ENCODE measurements around the gene ZBTB33.

ZBTB33 gene

GRCh38 chrX:120250522-120251271 is at the start of gene ZBTB33:
Gene ZBTB33 (plus strand): TSS chrX:120250812. CDS start chrX:120253416, 2,604 bp downstream.
- DNase-seq, result peak; percentile 83

- DNase-seq, result no peak
Measured at GRCh38 chrX:120200851-120201250, 49.8 kb upstream of the ZBTB33 start.

GRCh38 chrX:120205816-120206753 is 44.5 kb upstream of the ZBTB33 start:
- no peak for DNase-seq

GRCh38 chrX:120207009-120207605 is 43.5 kb upstream of the ZBTB33 start:
- DNase-seq, result no peak

GRCh38 chrX:120213438-120214265 is 37.0 kb upstream of the ZBTB33 start:
- no peak for DNase-seq

GRCh38 chrX:120223374-120223773 is 27.2 kb upstream of the ZBTB33 start:
- no peak for DNase-seq

GRCh38 chrX:120224388-120224787 is 26.2 kb upstream of the ZBTB33 start:
- no peak for DNase-seq

- no peak for DNase-seq
Measured at GRCh38 chrX:120228187-120228908, 22.3 kb upstream of the ZBTB33 start.

GRCh38 chrX:120235284-120235683 is 15.3 kb upstream of the ZBTB33 start:
- no peak for DNase-seq

- no peak for DNase-seq
Measured at GRCh38 chrX:120236687-120237479, 13.7 kb upstream of the ZBTB33 start.

GRCh38 chrX:120238933-120239332 is 11.7 kb upstream of the ZBTB33 start:
- no peak for DNase-seq

GRCh38 chrX:120242813-120243212 is 7.8 kb upstream of the ZBTB33 start:
- no peak for DNase-seq

- DNase-seq, result no peak
Measured at GRCh38 chrX:120244395-120244734, 6.2 kb upstream of the ZBTB33 start.

- DNase-seq, result peak; percentile 49
Measured at GRCh38 chrX:120244735-120245498, 5.7 kb upstream of the ZBTB33 start.

- DNase-seq, result no peak
Measured at GRCh38 chrX:120251471-120252011, 929 bp downstream of the ZBTB33 start.

GRCh38 chrX:120253784-120254183 is 3.2 kb downstream of the ZBTB33 start:
- DNase-seq, result no peak

- no peak for DNase-seq
Measured at GRCh38 chrX:120260369-120260768, 9.8 kb downstream of the ZBTB33 start.

- DNase-seq, result peak; percentile 6
Measured at GRCh38 chrX:120262859-120263708, 12.5 kb downstream of the ZBTB33 start.

GRCh38 chrX:120264341-120264740 is 13.7 kb downstream of the ZBTB33 start:
- DNase-seq, result no peak

Measured in NCI-H2171 (cell line).